ENCODE results near the gene CHP2. TPM values are rescaled to one million over a fixed set of nuclear protein-coding genes. Genes with fewer than 3 reads are reported as not detected.
"Not testable (repeated sequence)": the region's sequence is repeated elsewhere in the genome, so short reads cannot be mapped to it uniquely, and the experiment has no call there.

The CHP2 gene
- 1 to 10 TPM; 1.0 to 2.2 (median 1.3) TPM for polyA plus RNA-seq (ENCODE audit: insufficient read length in 3 of 3)
- long read RNA-seq, donor 1, partial matches to known transcripts, result 0 of 1 reads
- long read RNA-seq, donor 1, other reads (novel, unspliced or antisense), result 0 of 1 reads
- long read RNA-seq, donor 2, partial matches to known transcripts, result 0 of 3 reads
- long read RNA-seq, donor 2, other reads (novel, unspliced or antisense), result 0 of 3 reads
- long read RNA-seq, donor 3, result 0 reads
- long read RNA-seq, donor 4, partial matches to known transcripts, result 0 of 1 reads
- long read RNA-seq, donor 4, other reads (novel, unspliced or antisense), result 0 of 1 reads
- long read RNA-seq, donor 5, result 0 reads
- long read RNA-seq, donor 6, result 0 reads
- long read RNA-seq, donor 7, partial matches to known transcripts, result 0 of 1 reads
- long read RNA-seq, donor 7, other reads (novel, unspliced or antisense), result 0 of 1 reads
- long read RNA-seq, donor 8, result 0 reads
- long read RNA-seq, donor 9, result 0 reads
- long read RNA-seq, donor 10, result 0 reads
- long read RNA-seq, donor 11, partial matches to known transcripts, result 0 of 1 reads
- long read RNA-seq, donor 11, other reads (novel, unspliced or antisense), result 0 of 1 reads
- long read RNA-seq, donor 12, partial matches to known transcripts, result 0 of 1 reads
- long read RNA-seq, donor 12, other reads (novel, unspliced or antisense), result 0 of 1 reads
- long read RNA-seq, donor 13, partial matches to known transcripts, result 0 of 1 reads
- long read RNA-seq, donor 13, other reads (novel, unspliced or antisense), result 0 of 1 reads
- long read RNA-seq, donor 14, result 0 reads
- long read RNA-seq, donor 15, result 0 reads
- long read RNA-seq, donor 16, partial matches to known transcripts, result 0 of 1 reads
- long read RNA-seq, donor 16, other reads (novel, unspliced or antisense), result 0 of 1 reads

- peak; percentile 15 for DNase-seq
Measured at GRCh38 chr16:23754594-23755483, at the start of gene CHP2. Gene CHP2, plus strand, starts transcription at chr16:23755026. Its CDS starts 24 bp downstream, at chr16:23755050.

GRCh38 chr16:23705517-23705902, 49.3 kb upstream of the CHP2 start:
- DNase-seq, result no peak

GRCh38 chr16:23706439-23706838, 48.4 kb upstream of the CHP2 start:
- DNase-seq, result no peak

- no peak for DNase-seq
Measured at GRCh38 chr16:23709536-23709935, 45.3 kb upstream of the CHP2 start.

- no peak for DNase-seq
Measured at GRCh38 chr16:23710008-23710407, 44.8 kb upstream of the CHP2 start.

- DNase-seq, result no peak
Measured at GRCh38 chr16:23710504-23710903, 44.3 kb upstream of the CHP2 start.

- no peak for DNase-seq
Measured at GRCh38 chr16:23711785-23712184, 43.0 kb upstream of the CHP2 start.

- DNase-seq, result no peak
Measured at GRCh38 chr16:23712976-23713375, 41.9 kb upstream of the CHP2 start, which contains the start of gene ERN2. Gene ERN2, minus strand, starts transcription at chr16:23713222. Its CDS starts 35 bp downstream, at chr16:23713187.

GRCh38 chr16:23716484-23716883, 38.3 kb upstream of the CHP2 start:
- no peak for DNase-seq

- DNase-seq, result not testable (repeated sequence)
Measured at GRCh38 chr16:23722613-23723240, 32.1 kb upstream of the CHP2 start.

- no peak for DNase-seq
Measured at GRCh38 chr16:23724096-23724784, 30.6 kb upstream of the CHP2 start.

- DNase-seq, result no peak
Measured at GRCh38 chr16:23724785-23725131, 30.1 kb upstream of the CHP2 start.

- DNase-seq, result no peak
Measured at GRCh38 chr16:23726710-23727109, 28.1 kb upstream of the CHP2 start.

- DNase-seq, result no peak
Measured at GRCh38 chr16:23728112-23728477, 26.7 kb upstream of the CHP2 start.

- no peak for DNase-seq
Measured at GRCh38 chr16:23729503-23730424, 25.1 kb upstream of the CHP2 start.

GRCh38 chr16:23734176-23734893, 20.5 kb upstream of the CHP2 start:
- no peak for DNase-seq

- DNase-seq, result not testable (repeated sequence)
Measured at GRCh38 chr16:23737423-23738028, 17.3 kb upstream of the CHP2 start.

- DNase-seq, result no peak
Measured at GRCh38 chr16:23739516-23739915, 15.3 kb upstream of the CHP2 start.
